GM12892 (cell line): ENCODE results near the gene USP9Y.

Experiments
- POLR2A ChIP-seq: IDR thresholded peaks from 2 replicates; pipeline ENCODE4 v1.6.1; 2011; ENCODE audit warnings: low read depth, low read length, control low read depth
- POLR2AphosphoS5 ChIP-seq: IDR thresholded peaks from 2 replicates; pipeline ENCODE4 v1.6.1; 2011; ENCODE audit warnings: low read depth, low read length, control low read depth

DNA sequence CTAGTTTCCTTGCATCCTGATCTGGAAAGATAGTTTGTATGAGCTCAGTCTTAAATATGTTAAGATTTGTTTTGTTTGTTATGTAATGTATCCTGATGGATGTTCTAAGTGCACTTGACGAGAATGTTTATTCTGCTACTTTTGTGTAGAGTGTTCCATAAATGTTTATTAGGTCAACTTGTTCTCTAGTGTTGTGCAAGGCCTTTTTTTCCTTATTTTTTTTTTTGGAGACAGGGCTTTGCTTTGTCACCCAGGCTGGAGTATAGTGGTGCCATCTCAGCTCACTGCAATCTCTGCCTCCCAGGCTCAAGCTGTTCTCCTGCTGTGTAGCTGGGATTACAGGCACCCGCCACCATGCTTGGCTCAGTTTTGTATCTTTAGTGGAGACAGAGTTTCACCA is 28.7 kb downstream of the USP9Y start:
- TF ChIP-seq POLR2A = no peak
- TF ChIP-seq POLR2AphosphoS5 = no peak
